RPMI8226 (cell line): Measurements from ENCODE around the gene MYOZ3.

ENCODE experiments used
- DNase-seq: peaks from one replicate; pipeline ENCODE4 v3.0.0-alpha.2; 2015

Gene MYOZ3

GRCh38 chr5:150660108-150660831, 781 bp upstream of the MYOZ3 start:
- DNase-seq: no peak

- DNase-seq: no peak
Observed at GRCh38 chr5:150661821-150662596, 958 bp downstream of the MYOZ3 start.

- no peak for DNase-seq
Observed at GRCh38 chr5:150662731-150663516, 1.9 kb downstream of the MYOZ3 start.

GRCh38 chr5:150663936-150664335, 2.9 kb downstream of the MYOZ3 start:
- no peak for DNase-seq

GRCh38 chr5:150665044-150665443, 4.0 kb downstream of the MYOZ3 start:
- no peak for DNase-seq

GRCh38 chr5:150670275-150670947, 9.4 kb downstream of the MYOZ3 start:
- no peak for DNase-seq

- no peak for DNase-seq
Observed at GRCh38 chr5:150670948-150671310, 9.9 kb downstream of the MYOZ3 start.

GRCh38 chr5:150671509-150672236, 10.6 kb downstream of the MYOZ3 start:
- DNase-seq: no peak

GRCh38 chr5:150672237-150672883, 11.3 kb downstream of the MYOZ3 start:
- peak; percentile 33 for DNase-seq

- no peak for DNase-seq
Observed at GRCh38 chr5:150672884-150673275, 11.8 kb downstream of the MYOZ3 start.

- DNase-seq: no peak
Observed at GRCh38 chr5:150674341-150674821, 13.3 kb downstream of the MYOZ3 start.

- no peak for DNase-seq
Observed at GRCh38 chr5:150675069-150675468, 14.0 kb downstream of the MYOZ3 start.

GRCh38 chr5:150676578-150676977, 15.5 kb downstream of the MYOZ3 start:
- DNase-seq: no peak

GRCh38 chr5:150689120-150689519, 28.1 kb downstream of the MYOZ3 start:
- DNase-seq: no peak

GRCh38 chr5:150690760-150691159, 29.7 kb downstream of the MYOZ3 start:
- DNase-seq: no peak

GRCh38 chr5:150692276-150692675, 31.2 kb downstream of the MYOZ3 start:
- no peak for DNase-seq

- no peak for DNase-seq
Observed at GRCh38 chr5:150694612-150695011, 33.6 kb downstream of the MYOZ3 start.

GRCh38 chr5:150700246-150700593, 39.2 kb downstream of the MYOZ3 start:
- no peak for DNase-seq

- peak; percentile 94 for DNase-seq
Observed at GRCh38 chr5:150700594-150701377, 39.7 kb downstream of the MYOZ3 start, which contains the start of gene RBM22. TSS of gene RBM22 (minus strand) at chr5:150701062. CDS start at chr5:150700985, 77 bp downstream.

- DNase-seq: no peak
Observed at GRCh38 chr5:150703762-150704161, 42.7 kb downstream of the MYOZ3 start.
